SK-N-MC (cell line): ENCODE results near the gene RNF212B.

Experiments used
- DNase-seq: peaks from one replicate; pipeline ENCODE4 v3.0.0-alpha.2; 2011; ENCODE audit warnings: low read depth, low spot score
- H3K27ac ChIP-seq: fragments of 200-600 bp; sonication (generic); 2 replicates; pipeline ENCODE4 v1.5.1; 2016; ENCODE audit warnings: mixed run types
- H3K36me3 ChIP-seq: fragments of 200-600 bp; sonication (generic); 2 replicates; pipeline ENCODE4 v1.6.1; 2017; ENCODE audit warnings: antibody characterized with exemption, low read length, mixed read lengths; ENCODE audit not compliant: insufficient read depth
- H3K4me3 ChIP-seq: fragments of 200-600 bp; sonication (generic); 2 replicates; pipeline ENCODE4 v1.5.1; 2016
- H3K9ac ChIP-seq: fragments of 200-600 bp; sonication (generic); 2 replicates; pipeline ENCODE4 v1.8.0; 2017; ENCODE audit warnings: mixed run types, mixed read lengths; ENCODE audit not compliant: insufficient read length
- H3K9me3 ChIP-seq: fragments of 200-600 bp; sonication (generic); 2 replicates; pipeline ENCODE4 v1.6.1; 2017; ENCODE audit warnings: low read depth, mild to moderate bottlenecking, antibody characterized with exemption, low read length, moderate library complexity, mixed read lengths
- EZH2 ChIP-seq: fragments of 200-600 bp; sonication (generic); IDR thresholded peaks from one replicate; pipeline ENCODE4 v1.6.1; 2017; ENCODE audit warnings: antibody characterized with exemption
- FOXP2 ChIP-seq: optimal IDR thresholded peaks from 2 replicates; pipeline ENCODE3; 2011; ENCODE audit warnings: mild to moderate bottlenecking, moderate library complexity; ENCODE audit not compliant: insufficient read depth; ENCODE audit errors: extremely low read length, control extremely low read depth
- POLR2AphosphoS5 ChIP-seq: IDR thresholded peaks from 2 replicates; pipeline ENCODE4 v1.6.1; 2012; ENCODE audit warnings: mild to moderate bottlenecking, low read depth, low read length, borderline replicate concordance

The RNF212B gene

DNA sequence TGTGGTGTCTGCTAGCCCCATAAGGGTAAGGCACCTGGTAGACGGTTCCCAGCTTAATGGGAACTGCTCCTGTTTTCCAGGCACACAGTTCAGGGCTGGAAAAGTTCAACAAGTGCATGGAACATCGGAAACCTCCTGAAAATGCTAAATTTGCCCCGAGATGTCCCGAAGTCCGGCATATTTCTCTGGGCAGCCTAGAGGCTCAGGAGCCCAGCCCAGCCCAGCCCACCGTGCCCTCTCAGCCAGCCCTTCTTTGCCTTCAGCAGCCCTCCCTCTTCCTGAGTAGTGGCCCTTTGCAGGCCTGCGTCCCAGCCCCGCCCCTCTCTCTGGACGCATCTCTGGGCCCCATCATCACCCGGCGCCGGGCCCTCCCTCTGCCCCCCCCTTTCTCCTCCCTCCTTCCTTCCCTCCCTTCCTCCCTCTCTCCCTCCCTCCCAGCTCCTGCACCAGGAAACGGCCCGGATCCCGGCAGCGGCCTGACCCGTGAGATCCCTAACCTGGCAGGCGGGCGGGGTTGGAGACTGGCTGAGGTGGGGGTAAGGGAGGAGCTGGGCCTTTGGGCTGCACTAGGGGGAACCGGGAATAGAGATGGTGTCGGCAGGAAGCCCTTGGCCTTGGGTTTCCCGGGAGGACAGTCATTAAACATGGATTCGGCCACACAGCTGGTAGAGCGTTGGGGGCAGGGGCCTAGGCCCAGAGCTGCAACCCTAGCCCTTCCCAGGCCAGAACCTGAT is 68.8 kb downstream of the RNF212B start, which contains the start of gene BCL2L2:
Gene BCL2L2 (plus strand): TSS at position 422 of the 734 bp plus-strand sequence. CDS start 935 bp downstream, outside the sequence.
- peak within 1 kb of the TSS; percentile 94 for H3K9ac ChIP-seq
- H3K4me3 ChIP-seq, result peak within 1 kb of the TSS; percentile 95
- peaks cover 15% of the 10 kb centered on the region; the same call in 1 of the 2 replicates for H3K36me3 ChIP-seq
- peak within 1 kb of the TSS; percentile 72; the same call in 1 of the 2 replicates for H3K27ac ChIP-seq
- no peak for DNase-seq
- TF ChIP-seq EZH2 (no peak), POLR2AphosphoS5 (peak; percentile 85)
- H3K9me3 ChIP-seq, result no peaks in the 10 kb centered on the region

DNA sequence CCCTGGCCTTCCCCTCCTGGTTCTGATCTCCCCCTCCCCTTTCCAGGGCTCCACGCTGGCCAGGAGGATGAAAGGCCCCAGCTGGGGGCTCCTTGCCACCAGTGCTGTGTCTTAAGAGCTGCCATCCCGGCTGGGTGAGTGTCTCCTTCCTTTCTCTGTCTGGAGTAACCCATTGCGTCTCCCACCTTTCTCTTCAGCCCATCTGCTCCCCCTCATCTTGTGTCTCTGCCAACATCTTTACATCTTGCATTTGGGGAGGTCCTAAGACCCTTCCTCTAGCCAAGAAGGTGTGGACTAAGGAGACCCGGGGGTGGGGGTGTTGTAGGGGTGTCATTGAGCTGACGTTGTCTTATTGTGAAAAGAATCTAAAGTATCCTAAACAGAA is 69.4 kb downstream of the RNF212B start:
- peak overlapping the region; percentile 94 for H3K9ac ChIP-seq
- H3K4me3 ChIP-seq, result peak overlapping the region; percentile 95
- no peak for DNase-seq
- H3K36me3 ChIP-seq, result peaks cover 15% of the 10 kb centered on the region; the same call in 1 of the 2 replicates
- TF ChIP-seq POLR2AphosphoS5 (no peak), EZH2 (no peak), FOXP2 (no peak)
- no peaks in the 10 kb centered on the region for H3K9me3 ChIP-seq
- peak overlapping the region; percentile 72; the same call in 1 of the 2 replicates for H3K27ac ChIP-seq

DNA sequence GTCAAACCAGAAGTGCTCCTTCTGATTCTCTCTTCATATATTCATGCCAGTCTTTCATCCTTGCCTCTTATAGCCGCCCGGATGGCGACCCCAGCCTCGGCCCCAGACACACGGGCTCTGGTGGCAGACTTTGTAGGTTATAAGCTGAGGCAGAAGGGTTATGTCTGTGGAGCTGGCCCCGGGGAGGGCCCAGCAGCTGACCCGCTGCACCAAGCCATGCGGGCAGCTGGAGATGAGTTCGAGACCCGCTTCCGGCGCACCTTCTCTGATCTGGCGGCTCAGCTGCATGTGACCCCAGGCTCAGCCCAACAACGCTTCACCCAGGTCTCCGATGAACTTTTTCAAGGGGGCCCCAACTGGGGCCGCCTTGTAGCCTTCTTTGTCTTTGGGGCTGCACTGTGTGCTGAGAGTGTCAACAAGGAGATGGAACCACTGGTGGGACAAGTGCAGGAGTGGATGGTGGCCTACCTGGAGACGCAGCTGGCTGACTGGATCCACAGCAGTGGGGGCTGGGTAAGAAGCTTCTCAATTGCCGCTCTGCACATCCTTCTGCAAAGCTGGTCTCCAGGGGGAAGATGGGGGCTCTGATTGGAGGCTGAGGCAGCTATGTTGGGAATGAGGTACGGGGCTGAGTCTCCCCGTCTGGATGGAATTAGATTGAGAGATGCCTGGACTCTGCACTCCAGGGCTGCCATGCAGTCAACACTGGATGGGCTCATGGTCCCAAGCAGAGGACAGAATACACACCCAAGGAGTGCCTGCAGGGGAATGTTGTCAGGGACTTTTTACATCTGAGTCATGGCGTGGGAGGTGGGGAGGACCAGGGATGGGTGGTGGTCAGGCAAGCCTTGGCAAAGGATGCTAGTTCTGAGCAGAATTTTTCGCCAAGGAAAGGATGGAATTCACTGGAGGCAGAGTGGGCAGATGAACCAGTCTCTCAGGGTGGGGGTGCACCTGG is 70.2 kb downstream of the RNF212B start:
- Histone ChIP-seq H3K9ac (peak overlapping the region; percentile 94), H3K27ac (no peak overlapping the region), H3K36me3 (peaks cover 15% of the 10 kb centered on the region; the same call in 1 of the 2 replicates), H3K9me3 (no peaks in the 10 kb centered on the region), H3K4me3 (peak overlapping the region; percentile 95)
- no peak for DNase-seq
- TF ChIP-seq POLR2AphosphoS5 (no peak), FOXP2 (no peak), EZH2 (no peak)

DNA sequence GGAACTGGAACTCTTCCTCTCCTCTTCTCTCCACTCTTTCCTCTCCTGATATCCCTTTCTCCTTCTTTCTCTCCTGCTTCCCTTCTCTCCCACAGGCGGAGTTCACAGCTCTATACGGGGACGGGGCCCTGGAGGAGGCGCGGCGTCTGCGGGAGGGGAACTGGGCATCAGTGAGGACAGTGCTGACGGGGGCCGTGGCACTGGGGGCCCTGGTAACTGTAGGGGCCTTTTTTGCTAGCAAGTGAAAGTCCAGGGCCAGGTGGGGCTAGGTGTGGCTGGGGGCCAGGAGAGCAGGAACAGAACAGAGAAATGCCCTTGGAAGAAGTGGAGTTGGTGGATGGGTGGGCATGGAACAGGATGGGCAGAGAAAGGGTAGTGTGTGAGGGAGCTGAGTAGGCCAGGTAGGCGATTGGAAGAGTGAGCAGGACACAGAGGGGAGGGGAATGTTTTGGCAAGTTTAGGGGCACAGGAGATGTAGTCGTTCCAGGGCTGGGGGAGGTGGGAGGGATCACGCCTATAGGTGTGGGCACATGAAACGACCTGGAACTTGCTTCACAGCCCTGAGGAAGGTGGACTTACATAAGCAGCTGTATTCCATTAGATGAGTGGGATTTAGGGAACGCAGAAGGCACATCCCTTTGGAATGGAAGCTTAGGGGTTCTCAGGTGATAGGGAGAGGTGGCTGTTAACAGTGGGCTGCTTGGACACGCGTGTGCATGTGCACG is 71.1 kb downstream of the RNF212B start:
- H3K36me3 ChIP-seq, result peaks cover 15% of the 10 kb centered on the region; the same call in 1 of the 2 replicates
- no peaks in the 10 kb centered on the region for H3K9me3 ChIP-seq
- no peak overlapping the region for H3K9ac ChIP-seq
- H3K4me3 ChIP-seq, result no peak overlapping the region
- TF ChIP-seq POLR2AphosphoS5 (no peak), EZH2 (no peak)
- no peak for DNase-seq
- no peak overlapping the region for H3K27ac ChIP-seq

DNA sequence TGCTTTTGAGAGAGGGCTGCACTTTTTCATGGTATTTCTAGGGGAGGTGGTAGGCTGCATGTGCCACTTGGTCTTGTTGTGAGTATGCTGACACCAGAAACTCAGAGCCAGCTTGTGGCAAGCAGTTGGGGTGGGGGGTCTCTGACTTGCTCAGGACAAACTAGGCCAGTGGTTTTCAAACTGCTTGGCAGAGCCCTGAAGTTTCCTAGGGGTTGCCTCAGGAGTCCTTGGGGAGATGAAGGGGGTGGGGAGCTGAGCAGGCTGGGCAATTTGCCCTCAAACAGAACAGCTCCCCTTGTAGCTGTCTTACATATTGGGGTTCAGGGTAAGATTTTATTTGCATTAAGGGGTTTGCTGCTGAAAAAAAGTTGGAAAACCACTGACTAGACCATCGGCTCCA is 72.8 kb downstream of the RNF212B start:
- no peak for DNase-seq
- H3K9ac ChIP-seq, result no peak overlapping the region
- TF ChIP-seq POLR2AphosphoS5 (no peak), FOXP2 (no peak), EZH2 (no peak)
- H3K9me3 ChIP-seq, result no peaks in the 10 kb centered on the region
- H3K27ac ChIP-seq, result no peak overlapping the region
- no peak overlapping the region for H3K4me3 ChIP-seq
- H3K36me3 ChIP-seq, result peaks cover 15% of the 10 kb centered on the region; the same call in 1 of the 2 replicates

DNA sequence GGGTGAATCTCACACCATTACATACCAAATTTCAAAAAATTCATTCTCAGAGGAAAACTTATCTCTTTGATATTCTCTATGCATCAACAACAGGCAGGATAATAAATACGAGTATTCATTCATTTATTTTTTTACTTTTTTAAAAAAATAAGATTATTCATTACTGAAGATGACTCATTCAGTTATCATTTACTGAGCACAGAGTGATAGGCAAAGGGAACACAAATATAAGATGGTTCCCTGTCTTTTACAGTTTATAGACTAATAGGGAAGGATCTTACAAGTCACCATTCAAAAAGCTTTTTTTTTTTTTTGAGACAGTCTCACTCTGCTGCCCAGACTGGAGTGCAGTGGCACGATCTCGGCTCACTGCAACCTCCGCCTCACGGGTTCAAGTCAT is 78.6 kb downstream of the RNF212B start:
- H3K4me3 ChIP-seq, result no peak overlapping the region
- H3K36me3 ChIP-seq, result peaks cover 9% of the 10 kb centered on the region; the same call in 1 of the 2 replicates
- H3K27ac ChIP-seq, result no peak overlapping the region
- no peak overlapping the region for H3K9ac ChIP-seq
- no peaks in the 10 kb centered on the region for H3K9me3 ChIP-seq
- no peak for DNase-seq
- no peak for TF ChIP-seq POLR2AphosphoS5
- TF ChIP-seq EZH2, result no peak
- no peak for TF ChIP-seq FOXP2

DNA sequence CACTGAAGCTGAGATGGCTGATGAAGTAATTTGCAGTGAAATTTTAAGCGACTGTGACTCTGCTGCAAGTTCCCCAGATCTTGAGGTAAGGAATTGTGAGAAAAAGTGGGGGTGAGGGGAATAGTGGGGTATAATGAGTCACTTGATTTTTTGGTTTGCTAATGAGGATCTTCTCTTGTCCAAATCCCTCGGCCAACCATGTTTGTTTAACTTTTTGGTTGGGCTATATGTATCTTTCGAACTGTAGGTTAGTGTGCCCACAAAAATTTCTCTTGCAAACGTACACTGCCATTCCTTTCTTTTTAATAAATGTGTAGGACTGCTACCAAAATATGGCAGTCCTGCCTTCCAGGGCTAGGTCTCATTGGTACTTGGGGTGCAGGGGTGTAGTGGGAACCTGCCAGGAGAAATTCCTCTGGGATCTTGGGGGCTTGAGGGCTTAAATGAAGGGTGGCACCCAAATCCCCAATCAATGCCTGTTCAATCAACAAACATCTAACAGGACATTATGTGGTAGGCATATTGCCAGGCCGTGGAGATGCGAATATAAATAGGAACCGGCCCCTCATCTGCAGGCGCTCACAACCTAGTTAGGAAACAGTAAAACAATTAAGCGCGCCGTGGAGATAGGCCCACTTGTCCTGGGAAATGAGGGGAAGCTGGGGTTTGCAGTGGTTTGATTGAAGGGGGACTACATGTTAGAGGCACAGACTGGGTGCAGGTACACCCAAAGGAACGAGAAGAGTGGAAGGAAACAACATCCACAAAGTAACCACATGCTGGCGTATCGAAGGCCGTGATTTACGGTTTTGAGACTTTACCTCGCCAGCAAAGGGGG is 82.2 kb downstream of the RNF212B start:
- peak overlapping the region; percentile 80 for H3K4me3 ChIP-seq
- peaks cover 37% of the 10 kb centered on the region for H3K36me3 ChIP-seq
- H3K9me3 ChIP-seq, result no peaks in the 10 kb centered on the region
- TF ChIP-seq POLR2AphosphoS5 (no peak), FOXP2 (no peak), EZH2 (no peak)
- H3K9ac ChIP-seq, result peak overlapping the region; percentile 64
- peak overlapping the region; percentile 94 for H3K27ac ChIP-seq
- no peak for DNase-seq
